IMR-90 (cell line): ENCODE measurements around the gene CAMTA1. TPM values are rescaled to one million over a fixed set of nuclear protein-coding genes. Genes with fewer than 3 reads are reported as not detected.

Source experiments
- ATAC-seq: fragments of 200-7000 bp; cut with Tn5 transposase; 2 replicates; pipeline ENCODE4 v1.9.1; 2020; ENCODE audit warnings: low read depth, mild to moderate bottlenecking, moderate library complexity
- BruUV-seq: library from RNA; stranded (reverse); fragments of 400-500 nt; replicated peaks from 2 replicates; lab custom pipeline; 2021; lab: Mats Ljungman, UMichigan
- CTCF ChIA-PET: fragments of 300-600 bp; formaldehyde crosslinking; extraction: SDS; loops from one replicate; lab custom pipeline; 2021; ENCODE audit warnings: antibody characterized with exemption; lab: Yijun Ruan, JAX
- POLR2A ChIA-PET: fragments of 300-600 bp; sonication (Branson Sonifier 250); formaldehyde crosslinking; loops from one replicate; lab custom pipeline; 2022; ENCODE audit warnings: antibody characterized with exemption; ENCODE audit not compliant: unreplicated experiment; lab: Charles Lee
- DNase-seq: peaks from one replicate; pipeline ENCODE4 v3.0.0; 2013
- H2AFZ ChIP-seq: replicated peaks from 2 replicates; pipeline ENCODE3; 2013; ENCODE audit warnings: low read length, mild to moderate bottlenecking; ENCODE audit not compliant: poor library complexity
- H2AK5ac ChIP-seq: 2 replicates; pipeline ENCODE4 v1.6.1; 2013; ENCODE audit warnings: low read depth, low read length, inconsistent platforms
- H2AK9ac ChIP-seq: replicated peaks from 2 replicates; pipeline ENCODE3; 2013; ENCODE audit warnings: mild to moderate bottlenecking, low read depth, low read length, moderate library complexity; ENCODE audit not compliant: poor library complexity
- H2BK120ac ChIP-seq: 2 replicates; pipeline ENCODE4 v1.6.1; 2013; ENCODE audit warnings: low read depth, low read length, inconsistent platforms
- H2BK15ac ChIP-seq: 3 replicates; pipeline ENCODE4 v1.6.1; 2013; ENCODE audit warnings: low read depth, low read length, inconsistent platforms
- H2BK20ac ChIP-seq: 2 replicates; pipeline ENCODE4 v1.6.1; 2013; ENCODE audit warnings: low read depth, mild to moderate bottlenecking, inconsistent platforms, low read length, moderate library complexity
- H2BK5ac ChIP-seq: 2 replicates; pipeline ENCODE4 v1.6.1; 2013; ENCODE audit warnings: mild to moderate bottlenecking, low read depth, low read length, inconsistent platforms; ENCODE audit not compliant: poor library complexity, severe bottlenecking
- H3K14ac ChIP-seq: replicated peaks from 2 replicates; pipeline ENCODE4 v1.6.1; 2013; ENCODE audit warnings: low read depth, low read length, inconsistent platforms
- H3K18ac ChIP-seq: 2 replicates; pipeline ENCODE4 v1.6.1; 2013; ENCODE audit warnings: low read depth, low read length, control low read depth
- H3K23ac ChIP-seq: 2 replicates; pipeline ENCODE4 v1.6.1; 2013; ENCODE audit warnings: low read depth, low read length, inconsistent platforms
- H3K27ac ChIP-seq: 2 replicates; pipeline ENCODE4 v1.5.1; 2013; ENCODE audit warnings: mild to moderate bottlenecking, control low read depth, low read length; ENCODE audit not compliant: insufficient read depth
- H3K27me3 ChIP-seq: 2 replicates; pipeline ENCODE4 v1.6.1; 2013; ENCODE audit warnings: low read length; ENCODE audit not compliant: control insufficient read depth, insufficient read depth
- H3K36me3 ChIP-seq: 2 replicates; pipeline ENCODE4 v1.6.1; 2013; ENCODE audit warnings: low read length, mixed read lengths; ENCODE audit not compliant: control insufficient read depth, insufficient read depth
- H3K4ac ChIP-seq: 2 replicates; pipeline ENCODE4 v1.6.1; 2013; ENCODE audit warnings: low read depth, low read length, inconsistent platforms
- H3K4me1 ChIP-seq: 2 replicates; pipeline ENCODE4 v1.6.1; 2013; ENCODE audit warnings: low read length, mixed read lengths; ENCODE audit not compliant: control insufficient read depth, insufficient read depth
- H3K4me2 ChIP-seq: 2 replicates; pipeline ENCODE4 v1.6.1; 2013; ENCODE audit warnings: low read depth, mild to moderate bottlenecking, control low read depth, low read length, moderate library complexity
- H3K4me3 ChIP-seq: 2 replicates; pipeline ENCODE4 v1.5.1; 2013; ENCODE audit warnings: low read depth, mild to moderate bottlenecking, control low read depth, low read length, moderate library complexity; ENCODE audit not compliant: insufficient read depth
- H3K56ac ChIP-seq: 2 replicates; pipeline ENCODE4 v1.6.1; 2013; ENCODE audit warnings: low read length, inconsistent platforms; ENCODE audit not compliant: insufficient read depth; ENCODE audit errors: extremely low read depth
- H3K79me1 ChIP-seq, 2 experiments: 2 replicates each; pipeline ENCODE4 v1.6.1; 2013; ENCODE audit warnings: low read length in 2 of 2, inconsistent platforms in 1 of 2, low read depth in 1 of 2
- H3K9ac ChIP-seq: 2 replicates; pipeline ENCODE4 v1.6.1; 2013; ENCODE audit warnings: low read depth, low read length, control low read depth
- H3K9me1 ChIP-seq: 2 replicates; pipeline ENCODE4 v1.6.1; 2013; ENCODE audit warnings: low read length, inconsistent platforms; ENCODE audit not compliant: insufficient read depth
- H3K9me3 ChIP-seq: 2 replicates; pipeline ENCODE4 v1.6.1; 2013; ENCODE audit warnings: low read length; ENCODE audit not compliant: control insufficient read depth, insufficient read depth
- H4K20me1 ChIP-seq: 2 replicates; pipeline ENCODE4 v1.6.1; 2013; ENCODE audit warnings: low read length, inconsistent platforms; ENCODE audit not compliant: insufficient read depth
- H4K5ac ChIP-seq: 2 replicates; pipeline ENCODE4 v1.6.1; 2013; ENCODE audit warnings: mild to moderate bottlenecking, low read depth, low read length, control low read depth
- H4K8ac ChIP-seq, 2 experiments: 2 replicates each; pipeline ENCODE4 v1.6.1; 2013; ENCODE audit warnings: low read depth in 2 of 2, low read length in 2 of 2, control low read depth in 1 of 2, inconsistent platforms in 1 of 2
- H4K91ac ChIP-seq: 2 replicates; pipeline ENCODE4 v1.6.1; 2013; ENCODE audit warnings: low read depth, low read length, inconsistent platforms; ENCODE audit not compliant: insufficient read depth
- BHLHE40 ChIP-seq: fragments of 150-350 bp; IDR thresholded peaks from 2 replicates; pipeline ENCODE4 v1.6.1; 2016; ENCODE audit warnings: mild to moderate bottlenecking, low read depth, low read length
- CHD1 ChIP-seq: IDR thresholded peaks from 2 replicates; pipeline ENCODE4 v1.6.1; 2012; ENCODE audit warnings: low read depth, low read length, improper control_type of control experiment
- FOS ChIP-seq: fragments of 150-350 bp; IDR thresholded peaks from 2 replicates; pipeline ENCODE4 v1.6.1; 2016; ENCODE audit warnings: low read depth, low read length
- MAFK ChIP-seq: IDR thresholded peaks from 2 replicates; pipeline ENCODE4 v1.6.1; 2012; ENCODE audit warnings: low read depth, low read length, improper control_type of control experiment
- MAZ ChIP-seq: IDR thresholded peaks from 2 replicates; pipeline ENCODE4 v1.6.1; 2012; ENCODE audit warnings: low read depth, mild to moderate bottlenecking, low read length, improper control_type of control experiment, moderate library complexity, borderline replicate concordance
- MXI1 ChIP-seq: IDR thresholded peaks from 2 replicates; pipeline ENCODE4 v1.6.1; 2012; ENCODE audit warnings: low read depth, mild to moderate bottlenecking, low read length, moderate library complexity, borderline replicate concordance
- NFE2L2 ChIP-seq: fragments of 150-350 bp; IDR thresholded peaks from 2 replicates; pipeline ENCODE4 v1.6.1; 2016; ENCODE audit warnings: low read depth, mild to moderate bottlenecking, low read length
- POLR2A ChIP-seq: IDR thresholded peaks from 2 replicates; pipeline ENCODE4 v1.6.1; 2012; ENCODE audit warnings: mild to moderate bottlenecking, low read depth, low read length
- RCOR1 ChIP-seq: IDR thresholded peaks from 2 replicates; pipeline ENCODE4 v1.6.1; 2012; ENCODE audit warnings: mild to moderate bottlenecking, low read length, improper control_type of control experiment; ENCODE audit not compliant: insufficient replicate concordance
- RFX5 ChIP-seq: IDR thresholded peaks from 2 replicates; pipeline ENCODE4 v1.8.0; 2012; ENCODE audit warnings: low read depth, mild to moderate bottlenecking, low read length, moderate library complexity
- SMC3 ChIP-seq: fragments of 150-350 bp; IDR thresholded peaks from 2 replicates; pipeline ENCODE4 v1.6.1; 2016; ENCODE audit warnings: low read depth, mild to moderate bottlenecking, antibody characterized with exemption, low read length, moderate library complexity
- WGBS, 2 experiments: methylation state at CpG; one replicate each; pipeline versions ENCODE4 v1.1.5 to v1.1.7; 2013; ENCODE audit warnings: missing lambda C conversion rate in 2 of 2; ENCODE audit not compliant: insufficient read length in 1 of 2; ENCODE audit errors: extremely low coverage in 2 of 2; 5-methylcytosine and 5-hydroxymethylcytosine counted together
- dilution Hi-C: fragments of 300-500 bp; cut with HindIII; formaldehyde crosslinking; loops from one replicate; pipeline ENCODE4 v1.14.3; 2018; ENCODE audit warnings: low sequenced_read_pairs; ENCODE audit not compliant: unreplicated experiment
- in situ Hi-C: fragments of 300-500 bp; cut with MboI; formaldehyde crosslinking; loops from 3 replicates; pipeline ENCODE4 v1.14.3; 2019; ENCODE audit warnings: low sequenced_read_pairs, inconsistent platforms, mixed read lengths
- intact Hi-C: fragments of 100-400 bp; cut with micrococcal nuclease; formaldehyde crosslinking; loops from 2 replicates; pipeline ENCODE4 v1.10.0; 2022
- polyA plus RNA-seq, 3 experiments: library from polyadenylated mRNA; depleted of rRNA; stranded (reverse); fragments of >200 nt; gene quantifications; 2 replicates each; pipeline ENCODE4 v1.2.3, GENCODE V29; 2012; ENCODE audit warnings: low replicate concordance in 1 of 3
- total RNA-seq: library from RNA; depleted of rRNA; stranded (reverse); fragments of >200 nt; gene quantifications from 2 replicates; pipeline ENCODE4 v1.2.3, GENCODE V29; 2012
- TF ChIP-seq, protein P1 (sequence below): fragments of 150-350 bp; IDR thresholded peaks from 2 replicates; pipeline ENCODE4 v1.6.1; 2016; ENCODE audit warnings: low read depth, mild to moderate bottlenecking, low read length, moderate library complexity, borderline replicate concordance
- TF ChIP-seq, protein P2 (sequence below): fragments of 150-350 bp; IDR thresholded peaks from 2 replicates; pipeline ENCODE4 v1.6.1; 2017; ENCODE audit warnings: mild to moderate bottlenecking, antibody characterized with exemption, low read length, low read depth
- TF ChIP-seq, protein P3 (sequence below): conservative IDR thresholded peaks from 2 replicates; pipeline ENCODE4 v1.5.1; 2012; ENCODE audit warnings: mild to moderate bottlenecking, low read depth, low read length, improper control_type of control experiment

Gene CAMTA1
- total and polyA plus RNA-seq, 2 of the 4 experiments (the other 2 are of a cell fraction), result 35.5 to 74.3 TPM

DNA sequence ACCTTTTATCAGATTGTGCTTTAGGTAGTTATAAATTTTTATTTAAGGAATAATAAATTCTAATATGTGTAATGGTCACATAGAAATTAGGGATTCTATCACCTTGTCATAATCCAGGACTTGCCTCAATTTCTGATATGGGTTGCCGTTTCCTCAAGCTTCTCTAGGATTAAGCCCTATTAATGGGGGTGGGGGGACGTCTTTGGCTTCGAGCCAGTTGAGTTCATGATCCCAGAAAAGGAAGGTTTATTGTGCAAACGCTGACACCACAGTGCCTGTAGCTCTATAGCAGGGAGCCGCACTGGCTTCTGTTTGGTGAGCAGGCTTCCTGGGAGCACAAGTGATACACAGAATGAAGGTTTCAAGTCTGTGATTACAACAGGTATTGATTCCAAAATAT lies 963.9 kb downstream of the CAMTA1 start:
- H3K18ac ChIP-seq, result no peak overlapping the region

More for the DNA sequence above, 963.9 kb downstream of the CAMTA1 start:
- Histone ChIP-seq H4K20me1 (no peaks in the 10 kb centered on the region), H3K9me3 (no peaks in the 10 kb centered on the region), H3K9ac (no peak overlapping the region), H2AK9ac (no peak overlapping the region), H4K8ac (no peak overlapping the region), H3K36me3 (no peaks in the 10 kb centered on the region), H3K27me3 (peaks cover 19% of the 10 kb centered on the region), H3K4ac (no peak overlapping the region), H2AFZ (no peak overlapping the region), H3K27ac (no peak overlapping the region), H3K79me1 (no peaks in the 10 kb centered on the region), H3K23ac (no peak overlapping the region), H4K5ac (no peak overlapping the region), H3K14ac (no peak overlapping the region), H3K4me2 (no peak overlapping the region), H2BK20ac (no peak overlapping the region), H2BK15ac (no peak overlapping the region), H2AK5ac (no peak overlapping the region), H3K56ac (no peak overlapping the region), H3K9me1 (no peaks in the 10 kb centered on the region), H4K91ac (no peak overlapping the region), H3K4me3 (no peak overlapping the region), H3K4me1 (peaks cover 6% of the 10 kb centered on the region; the same call in 1 of the 2 replicates), H2BK120ac (no peak overlapping the region), H2BK5ac (no peak overlapping the region)
- ChIA-PET POLR2A (no interaction called here), CTCF (interaction anchor here (0.6 to 3.1 kb wide), 4 partner anchors 72 to 91 kb away, joined by 3 to 15 read pairs (median 5); no protein-coding TSS in a partner anchor)
- intact Hi-C loops (no loop called here), dilution Hi-C loops (no loop called here), in situ Hi-C loops (no loop called here)
- no peak for ATAC-seq
- DNase-seq, result no peak
- 60% methylated on average over 1 of the region's 5 CpGs; no CpG with 5 or more reads in 1 of the 2 experiments for WGBS, 2 experiments
- no TSS peak for BruUV-seq
- no peak for TF ChIP-seq RCOR1
- TF ChIP-seq RFX5, result no peak
- TF ChIP-seq, protein P1, sequence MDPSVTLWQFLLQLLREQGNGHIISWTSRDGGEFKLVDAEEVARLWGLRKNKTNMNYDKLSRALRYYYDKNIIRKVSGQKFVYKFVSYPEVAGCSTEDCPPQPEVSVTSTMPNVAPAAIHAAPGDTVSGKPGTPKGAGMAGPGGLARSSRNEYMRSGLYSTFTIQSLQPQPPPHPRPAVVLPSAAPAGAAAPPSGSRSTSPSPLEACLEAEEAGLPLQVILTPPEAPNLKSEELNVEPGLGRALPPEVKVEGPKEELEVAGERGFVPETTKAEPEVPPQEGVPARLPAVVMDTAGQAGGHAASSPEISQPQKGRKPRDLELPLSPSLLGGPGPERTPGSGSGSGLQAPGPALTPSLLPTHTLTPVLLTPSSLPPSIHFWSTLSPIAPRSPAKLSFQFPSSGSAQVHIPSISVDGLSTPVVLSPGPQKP, result no peak
- TF ChIP-seq POLR2A, result no peak
- no peak for TF ChIP-seq MAZ
- TF ChIP-seq, protein P2, sequence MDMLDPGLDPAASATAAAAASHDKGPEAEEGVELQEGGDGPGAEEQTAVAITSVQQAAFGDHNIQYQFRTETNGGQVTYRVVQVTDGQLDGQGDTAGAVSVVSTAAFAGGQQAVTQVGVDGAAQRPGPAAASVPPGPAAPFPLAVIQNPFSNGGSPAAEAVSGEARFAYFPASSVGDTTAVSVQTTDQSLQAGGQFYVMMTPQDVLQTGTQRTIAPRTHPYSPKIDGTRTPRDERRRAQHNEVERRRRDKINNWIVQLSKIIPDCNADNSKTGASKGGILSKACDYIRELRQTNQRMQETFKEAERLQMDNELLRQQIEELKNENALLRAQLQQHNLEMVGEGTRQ, result no peak
- TF ChIP-seq MAFK, result no peak
- TF ChIP-seq NFE2L2, result no peak
- TF ChIP-seq MXI1, result no peak
- TF ChIP-seq BHLHE40, result no peak
- no peak for TF ChIP-seq CHD1
- TF ChIP-seq, protein P3, sequence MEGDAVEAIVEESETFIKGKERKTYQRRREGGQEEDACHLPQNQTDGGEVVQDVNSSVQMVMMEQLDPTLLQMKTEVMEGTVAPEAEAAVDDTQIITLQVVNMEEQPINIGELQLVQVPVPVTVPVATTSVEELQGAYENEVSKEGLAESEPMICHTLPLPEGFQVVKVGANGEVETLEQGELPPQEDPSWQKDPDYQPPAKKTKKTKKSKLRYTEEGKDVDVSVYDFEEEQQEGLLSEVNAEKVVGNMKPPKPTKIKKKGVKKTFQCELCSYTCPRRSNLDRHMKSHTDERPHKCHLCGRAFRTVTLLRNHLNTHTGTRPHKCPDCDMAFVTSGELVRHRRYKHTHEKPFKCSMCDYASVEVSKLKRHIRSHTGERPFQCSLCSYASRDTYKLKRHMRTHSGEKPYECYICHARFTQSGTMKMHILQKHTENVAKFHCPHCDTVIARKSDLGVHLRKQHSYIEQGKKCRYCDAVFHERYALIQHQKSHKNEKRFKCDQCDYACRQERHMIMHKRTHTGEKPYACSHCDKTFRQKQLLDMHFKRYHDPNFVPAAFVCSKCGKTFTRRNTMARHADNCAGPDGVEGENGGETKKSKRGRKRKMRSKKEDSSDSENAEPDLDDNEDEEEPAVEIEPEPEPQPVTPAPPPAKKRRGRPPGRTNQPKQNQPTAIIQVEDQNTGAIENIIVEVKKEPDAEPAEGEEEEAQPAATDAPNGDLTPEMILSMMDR, result no peak
- no peak for TF ChIP-seq FOS
- no peak for TF ChIP-seq SMC3
